ENCODE data around the gene DDAH1.

Gene DDAH1

GRCh38 chr1:85333186-85333585 is 131.8 kb downstream of the DDAH1 start:
- no peak for DNase-seq (ENCODE audit: low read depth in 2 of 2, low spot score in 1 of 2)

GRCh38 chr1:85332575-85332974 is 132.4 kb downstream of the DDAH1 start:
- no peak for DNase-seq (ENCODE audit: low read depth in 2 of 2, low spot score in 1 of 2)

- no peak for DNase-seq (ENCODE audit: low read depth in 2 of 2, low spot score in 1 of 2)
Measured at GRCh38 chr1:85330711-85331290, 134.2 kb downstream of the DDAH1 start.

GRCh38 chr1:85330214-85330631 is 134.7 kb downstream of the DDAH1 start:
- DNase-seq (ENCODE audit: low read depth in 2 of 2, low spot score in 1 of 2): no peak

- no peak for DNase-seq (ENCODE audit: low read depth in 2 of 2, low spot score in 1 of 2)
Measured at GRCh38 chr1:85328713-85329397, 136.1 kb downstream of the DDAH1 start.

- no peak for DNase-seq (ENCODE audit: low read depth in 2 of 2, low spot score in 1 of 2)
Measured at GRCh38 chr1:85327759-85328158, 137.2 kb downstream of the DDAH1 start.

- no peak for DNase-seq (ENCODE audit: low read depth in 2 of 2, low spot score in 1 of 2)
Measured at GRCh38 chr1:85326851-85327250, 138.1 kb downstream of the DDAH1 start.

- DNase-seq (ENCODE audit: low read depth in 2 of 2, low spot score in 1 of 2): no peak
Measured at GRCh38 chr1:85326336-85326735, 138.6 kb downstream of the DDAH1 start.

- no peak for DNase-seq (ENCODE audit: low read depth in 2 of 2, low spot score in 1 of 2)
Measured at GRCh38 chr1:85325920-85326319, 139.0 kb downstream of the DDAH1 start.

GRCh38 chr1:85323770-85324169 is 141.2 kb downstream of the DDAH1 start:
- no peak for DNase-seq (ENCODE audit: low read depth in 2 of 2, low spot score in 1 of 2)

- no peak for DNase-seq (ENCODE audit: low read depth in 2 of 2, low spot score in 1 of 2)
Measured at GRCh38 chr1:85322655-85323054, 142.3 kb downstream of the DDAH1 start.

- DNase-seq (ENCODE audit: low read depth in 2 of 2, low spot score in 1 of 2): no peak
Measured at GRCh38 chr1:85321237-85321964, 143.6 kb downstream of the DDAH1 start.

- DNase-seq (ENCODE audit: low read depth in 2 of 2, low spot score in 1 of 2): no peak
Measured at GRCh38 chr1:85320371-85321131, 144.4 kb downstream of the DDAH1 start.

GRCh38 chr1:85319931-85320330 is 145.0 kb downstream of the DDAH1 start:
- DNase-seq (ENCODE audit: low read depth in 2 of 2, low spot score in 1 of 2): no peak

- no peak for DNase-seq (ENCODE audit: low read depth in 2 of 2, low spot score in 1 of 2)
Measured at GRCh38 chr1:85319491-85319890, 145.5 kb downstream of the DDAH1 start.

GRCh38 chr1:85318217-85318616 is 146.7 kb downstream of the DDAH1 start:
- DNase-seq (ENCODE audit: low read depth in 2 of 2, low spot score in 1 of 2): no peak

GRCh38 chr1:85317560-85317959 is 147.4 kb downstream of the DDAH1 start:
- no peak for DNase-seq (ENCODE audit: low read depth in 2 of 2, low spot score in 1 of 2)

- DNase-seq (ENCODE audit: low read depth in 2 of 2, low spot score in 1 of 2): no peak
Measured at GRCh38 chr1:85316321-85316720, 148.6 kb downstream of the DDAH1 start.

GRCh38 chr1:85315789-85316188 is 149.2 kb downstream of the DDAH1 start:
- DNase-seq (ENCODE audit: low read depth in 2 of 2, low spot score in 1 of 2): no peak

- no peak for DNase-seq (ENCODE audit: low read depth in 2 of 2, low spot score in 1 of 2)
Measured at GRCh38 chr1:85314726-85315125, 150.2 kb downstream of the DDAH1 start.

- DNase-seq (ENCODE audit: low read depth in 2 of 2, low spot score in 1 of 2): no peak
Measured at GRCh38 chr1:85313888-85314696, 150.9 kb downstream of the DDAH1 start.

Measured in stimulated activated CD8-positive, alpha-beta memory T cell treated with anti-CD3 and anti-CD28 coated beads, Interleukin-4, amount 100 ng/mL, for 1 hour (primary cell).